Duodenal mucosa (tissue), 2 donors: ENCODE data around the gene PSAP.
A peak's percentile ranks its signal among the peaks of the same experiment; 100 is the strongest.
"Not testable (repeated sequence)": the region's sequence is repeated elsewhere in the genome, so short reads cannot be mapped to it uniquely, and the experiment has no call there.

Experiments used
- H3K27ac ChIP-seq: one replicate; pipeline ENCODE4 v1.7.0; 2013; ENCODE audit warnings: low read depth, low read length
- H3K27me3 ChIP-seq, 2 donors: one replicate each; pipeline ENCODE4 v1.7.0; 2013; ENCODE audit warnings: low read length in 2 of 2, control low read depth in 1 of 2; ENCODE audit not compliant: insufficient read depth in 2 of 2, control insufficient read depth in 1 of 2
- H3K36me3 ChIP-seq, 2 donors: one replicate each; pipeline ENCODE4 v1.7.0; 2013; ENCODE audit warnings: low read length in 2 of 2, control low read depth in 1 of 2; ENCODE audit not compliant: insufficient read depth in 2 of 2, control insufficient read depth in 1 of 2
- H3K4me1 ChIP-seq, 2 donors: one replicate each; pipeline ENCODE4 v1.7.0; 2013; ENCODE audit warnings: low read length in 2 of 2, control low read depth in 1 of 2; ENCODE audit not compliant: insufficient read depth in 2 of 2, control insufficient read depth in 1 of 2
- H3K4me3 ChIP-seq, 2 donors: one replicate each; pipeline ENCODE4 v1.7.0; 2013; ENCODE audit warnings: low read length in 2 of 2, low read depth in 1 of 2
- H3K9ac ChIP-seq, 2 donors: one replicate each; pipeline ENCODE4 v1.7.0; 2013; ENCODE audit warnings: low read length in 2 of 2, low read depth in 1 of 2
- H3K9me3 ChIP-seq, 2 donors: one replicate each; pipeline ENCODE4 v1.7.0; 2013; ENCODE audit warnings: low read length in 2 of 2, control low read depth in 1 of 2; ENCODE audit not compliant: control insufficient read depth in 1 of 2

Gene PSAP

GRCh38 chr10:71850743-71851464, at the start of gene PSAP:
Gene PSAP, minus strand, starts transcription at chr10:71851251. Its CDS starts 30 bp downstream, at chr10:71851221.
- peak within 1 kb of the TSS; percentile 92 to 98 for H3K9ac ChIP-seq
- H3K27ac ChIP-seq, result peak within 1 kb of the TSS; percentile 94
- no peaks in the 10 kb centered on the region for H3K27me3 ChIP-seq
- H3K9me3 ChIP-seq, result no peaks in the 10 kb centered on the region
- peaks cover 23 to 25% of the 10 kb centered on the region in 2 donors for H3K4me1 ChIP-seq
- H3K4me3 ChIP-seq, result peak within 1 kb of the TSS; percentile 98
- H3K36me3 ChIP-seq, result no peaks in the 10 kb centered on the region

- Histone ChIP-seq H3K4me3 (no peak overlapping the region), H3K27ac (no peak overlapping the region), H3K9ac (no peak overlapping the region), H3K36me3 (no peaks in the 10 kb centered on the region), H3K9me3 (no peaks in the 10 kb centered on the region), H3K4me1 (no peaks in the 10 kb centered on the region), H3K27me3 (no peaks in the 10 kb centered on the region)
These were observed 49.6 kb upstream of the PSAP start for GRCh38 chr10:71900441-71901180.

GRCh38 chr10:71899665-71900412, 48.8 kb upstream of the PSAP start:
- H3K36me3 ChIP-seq, result no peaks in the 10 kb centered on the region
- no peaks in the 10 kb centered on the region for H3K9me3 ChIP-seq
- no peaks in the 10 kb centered on the region for H3K27me3 ChIP-seq
- no peak overlapping the region for H3K9ac ChIP-seq
- no peak overlapping the region for H3K4me3 ChIP-seq
- no peak overlapping the region for H3K27ac ChIP-seq
- no peaks in the 10 kb centered on the region for H3K4me1 ChIP-seq

- H3K9ac ChIP-seq, H3K9me3 ChIP-seq, H3K36me3 ChIP-seq, H3K4me1 ChIP-seq, H3K4me3 ChIP-seq, H3K27ac ChIP-seq, H3K27me3 ChIP-seq: not testable (repeated sequence)
These were observed 47.3 kb upstream of the PSAP start for GRCh38 chr10:71898346-71898745.

- Histone ChIP-seq H3K27ac (no peak overlapping the region), H3K9ac (no peak overlapping the region), H3K4me1 (peaks cover 6% of the 10 kb centered on the region in 2 donors), H3K4me3 (no peak overlapping the region), H3K36me3 (no peaks in the 10 kb centered on the region), H3K27me3 (no peaks in the 10 kb centered on the region), H3K9me3 (no peaks in the 10 kb centered on the region)
These were observed 42.9 kb upstream of the PSAP start for GRCh38 chr10:71893920-71894319.

- peaks cover 6% of the 10 kb centered on the region in 2 donors for H3K4me1 ChIP-seq
- no peaks in the 10 kb centered on the region for H3K36me3 ChIP-seq
- no peaks in the 10 kb centered on the region for H3K27me3 ChIP-seq
- no peak overlapping the region for H3K9ac ChIP-seq
- H3K27ac ChIP-seq, result no peak overlapping the region
- no peaks in the 10 kb centered on the region for H3K9me3 ChIP-seq
- H3K4me3 ChIP-seq, result no peak overlapping the region
These were observed 42.3 kb upstream of the PSAP start for GRCh38 chr10:71893258-71893815.

- Histone ChIP-seq H3K9me3 (no peaks in the 10 kb centered on the region), H3K4me3 (no peak overlapping the region), H3K4me1 (peaks cover 6% of the 10 kb centered on the region in 2 donors), H3K27me3 (no peaks in the 10 kb centered on the region), H3K27ac (no peak overlapping the region), H3K36me3 (no peaks in the 10 kb centered on the region), H3K9ac (no peak overlapping the region)
These were observed 40.4 kb upstream of the PSAP start for GRCh38 chr10:71891437-71891836.

- Histone ChIP-seq H3K27me3 (no peaks in the 10 kb centered on the region), H3K27ac (peak overlapping the region; percentile 41), H3K4me1 (peaks cover 6% of the 10 kb centered on the region in 2 donors), H3K4me3 (peak overlapping the region; percentile 58 to 70), H3K36me3 (no peaks in the 10 kb centered on the region), H3K9me3 (no peaks in the 10 kb centered on the region), H3K9ac (peak overlapping the region; percentile 12 to 60)
These were observed 38.4 kb upstream of the PSAP start for GRCh38 chr10:71889388-71889987.

- Histone ChIP-seq H3K36me3 (no peaks in the 10 kb centered on the region), H3K9me3 (no peaks in the 10 kb centered on the region), H3K9ac (peak overlapping the region; percentile 12 to 60), H3K27ac (peak overlapping the region; percentile 41), H3K4me3 (peak overlapping the region; percentile 58 to 70), H3K4me1 (peaks cover 6% of the 10 kb centered on the region in 2 donors), H3K27me3 (no peaks in the 10 kb centered on the region)
These were observed 37.8 kb upstream of the PSAP start for GRCh38 chr10:71888623-71889387.
